Subcutaneous adipose tissue (tissue), 4 donors: ENCODE measurements around the gene LPIN3. TPM values are rescaled to one million over a fixed set of nuclear protein-coding genes. Genes with fewer than 3 reads are reported as not detected.

Experiments used
- total RNA-seq, 4 donors: library from RNA; depleted of rRNA; stranded (reverse); fragments of >200 nt; gene quantifications; one replicate each; pipeline ENCODE4 v1.1.0, GENCODE V29; 2016
- TF ChIP-seq, protein P1 (sequence below): fragments of 450-650 bp; IDR thresholded peaks from one replicate; pipeline ENCODE4 v1.5.1; 2016; ENCODE audit warnings: low read depth, mild to moderate bottlenecking, control low read depth, antibody characterized with exemption, moderate library complexity

LPIN3 gene
- total RNA-seq, 4 donors from 2014 or later: 18.4 to 32.8 (median 24.8) TPM

DNA sequence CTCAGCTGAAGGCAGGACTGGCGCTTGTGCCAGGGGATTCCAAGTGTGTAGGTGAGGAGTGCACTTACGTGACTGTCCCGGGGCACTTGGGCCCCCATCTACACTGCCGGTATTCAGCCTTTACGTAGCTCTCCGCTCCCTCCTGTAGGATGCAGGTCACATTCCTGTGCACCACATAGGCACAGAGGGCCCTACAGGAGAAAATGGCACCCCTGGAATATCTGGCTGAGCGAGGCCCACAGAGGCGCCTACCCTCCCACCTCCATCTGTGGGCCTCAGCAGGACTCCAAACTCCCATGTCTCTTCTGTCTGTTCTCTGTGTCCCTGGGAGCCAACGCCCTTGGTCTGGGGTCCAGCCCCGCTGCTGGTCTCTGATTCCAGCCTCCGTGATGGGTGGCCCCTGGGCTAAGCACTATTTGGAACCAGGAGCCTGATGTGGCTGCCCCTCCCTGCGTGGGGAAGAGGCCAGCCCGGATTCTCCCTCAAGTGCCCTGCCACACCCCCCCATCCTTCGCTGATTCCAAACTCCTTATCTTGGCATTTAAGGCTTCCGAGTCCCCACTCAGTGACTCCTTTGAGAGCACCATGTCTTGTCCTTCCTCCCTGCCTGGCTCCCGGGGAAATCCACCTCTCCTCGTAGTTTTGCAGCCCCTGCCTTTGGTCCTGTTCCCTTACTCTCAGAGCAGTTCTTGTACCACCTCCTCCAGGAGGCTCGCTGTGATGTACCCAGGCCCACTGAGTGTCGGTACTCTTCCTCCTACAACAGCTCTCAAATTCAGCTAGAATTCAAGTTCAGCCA, 24.5 kb downstream of the LPIN3 start:
- TF ChIP-seq, protein P1, sequence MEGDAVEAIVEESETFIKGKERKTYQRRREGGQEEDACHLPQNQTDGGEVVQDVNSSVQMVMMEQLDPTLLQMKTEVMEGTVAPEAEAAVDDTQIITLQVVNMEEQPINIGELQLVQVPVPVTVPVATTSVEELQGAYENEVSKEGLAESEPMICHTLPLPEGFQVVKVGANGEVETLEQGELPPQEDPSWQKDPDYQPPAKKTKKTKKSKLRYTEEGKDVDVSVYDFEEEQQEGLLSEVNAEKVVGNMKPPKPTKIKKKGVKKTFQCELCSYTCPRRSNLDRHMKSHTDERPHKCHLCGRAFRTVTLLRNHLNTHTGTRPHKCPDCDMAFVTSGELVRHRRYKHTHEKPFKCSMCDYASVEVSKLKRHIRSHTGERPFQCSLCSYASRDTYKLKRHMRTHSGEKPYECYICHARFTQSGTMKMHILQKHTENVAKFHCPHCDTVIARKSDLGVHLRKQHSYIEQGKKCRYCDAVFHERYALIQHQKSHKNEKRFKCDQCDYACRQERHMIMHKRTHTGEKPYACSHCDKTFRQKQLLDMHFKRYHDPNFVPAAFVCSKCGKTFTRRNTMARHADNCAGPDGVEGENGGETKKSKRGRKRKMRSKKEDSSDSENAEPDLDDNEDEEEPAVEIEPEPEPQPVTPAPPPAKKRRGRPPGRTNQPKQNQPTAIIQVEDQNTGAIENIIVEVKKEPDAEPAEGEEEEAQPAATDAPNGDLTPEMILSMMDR: no peak

DNA sequence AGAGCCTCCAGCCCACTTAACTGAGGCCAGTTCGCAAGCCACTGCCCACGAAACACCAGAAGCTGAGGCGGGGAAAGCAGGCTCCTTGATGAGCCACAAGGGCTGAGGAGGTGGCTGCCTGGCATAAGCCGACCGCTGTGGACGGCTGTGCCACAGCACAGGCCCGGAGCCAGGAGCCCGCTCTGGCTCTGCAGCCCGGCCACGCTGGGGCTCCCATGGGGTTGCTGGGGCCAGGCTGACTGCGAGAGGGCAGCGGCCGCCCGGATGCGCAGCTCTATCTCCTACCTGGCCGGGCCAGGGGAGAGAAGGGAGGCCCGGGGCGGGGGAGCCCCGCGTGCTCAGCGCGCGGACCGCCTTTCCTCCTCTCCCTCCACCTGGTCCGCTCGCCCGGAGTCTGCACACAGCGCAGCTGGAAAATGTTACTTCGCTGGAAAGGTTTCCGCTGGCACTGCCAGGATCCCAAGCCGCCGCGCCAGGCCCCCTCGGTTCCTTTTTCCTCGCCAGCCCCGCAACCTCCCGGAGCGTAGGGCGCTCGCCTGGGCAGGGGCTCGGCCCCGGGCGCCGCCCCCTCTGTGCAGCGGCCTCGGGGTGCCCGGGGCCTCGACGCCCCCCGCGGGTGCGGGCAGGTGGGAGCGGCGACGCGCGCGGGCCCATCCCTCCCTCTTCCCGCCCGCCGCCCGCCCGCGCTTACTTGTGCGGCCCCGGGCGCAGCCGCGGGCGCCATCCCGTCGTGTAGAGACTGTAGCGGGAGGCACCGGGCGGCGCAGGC, 25.3 kb downstream of the LPIN3 start:
- TF ChIP-seq, protein P1: no peak

DNA sequence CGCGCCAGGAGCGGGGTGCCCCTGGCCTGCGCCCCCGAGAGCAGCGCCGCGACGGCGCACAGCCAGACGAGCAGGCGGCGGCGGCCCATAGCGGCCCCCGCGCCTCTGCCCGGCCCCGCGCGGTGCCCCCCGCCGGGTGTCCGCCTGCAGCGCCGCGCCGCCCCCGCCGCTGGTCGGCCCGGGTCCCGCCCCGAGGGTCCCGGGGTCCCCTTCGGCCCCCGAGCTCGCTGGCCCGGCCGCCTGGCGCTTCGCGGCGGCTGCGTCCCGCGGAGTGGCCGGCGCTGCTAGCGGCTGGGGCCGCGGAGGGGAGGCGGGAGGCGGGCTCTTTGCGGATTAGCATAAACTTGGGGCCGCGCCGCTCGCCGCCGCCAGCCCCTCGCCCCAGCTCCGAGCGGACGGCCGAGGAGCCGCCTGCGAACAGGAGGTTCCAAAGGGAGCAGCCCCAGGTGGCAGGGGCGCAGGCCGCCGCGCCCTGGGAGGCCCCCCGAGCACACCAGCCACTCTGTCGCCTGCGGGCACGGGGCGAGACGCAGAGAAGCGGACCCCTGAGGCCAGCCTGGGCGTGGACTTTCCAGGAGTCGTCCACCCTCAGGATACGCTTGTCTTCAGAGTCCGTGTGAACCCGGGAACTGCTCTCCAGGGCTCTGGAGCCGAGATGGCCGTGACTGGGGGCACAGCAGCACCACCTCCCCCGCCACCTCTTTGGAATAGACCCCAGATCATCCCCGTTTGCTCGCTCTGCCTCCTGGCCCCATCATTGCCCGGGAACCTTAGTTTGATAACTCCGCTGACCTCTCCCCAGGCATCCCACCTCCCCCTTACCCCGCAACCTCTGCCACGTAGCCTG, 26.1 kb downstream of the LPIN3 start, which contains the start of gene EMILIN3:
TSS of gene EMILIN3 (minus strand) at position 273 of the 847 bp plus-strand sequence. CDS start at position 89, 184 bp downstream.
- TF ChIP-seq, protein P1: no peak

DNA sequence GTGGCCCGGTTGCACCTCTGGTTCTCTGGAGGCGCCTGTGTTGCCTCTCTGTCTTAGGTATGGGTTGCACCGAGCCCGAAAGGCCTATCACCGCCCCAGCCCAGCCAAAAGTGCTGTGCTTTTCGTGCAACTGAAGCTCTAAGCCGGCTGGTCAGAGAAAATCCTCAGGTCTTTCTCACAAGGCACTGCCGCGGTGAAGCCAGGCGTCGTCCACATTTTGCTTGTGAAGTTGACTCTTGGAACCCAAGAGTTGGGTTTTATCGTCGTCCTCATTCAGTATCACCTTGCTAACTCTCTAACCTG, 26.7 kb downstream of the LPIN3 start:
- TF ChIP-seq, protein P1: no peak

DNA sequence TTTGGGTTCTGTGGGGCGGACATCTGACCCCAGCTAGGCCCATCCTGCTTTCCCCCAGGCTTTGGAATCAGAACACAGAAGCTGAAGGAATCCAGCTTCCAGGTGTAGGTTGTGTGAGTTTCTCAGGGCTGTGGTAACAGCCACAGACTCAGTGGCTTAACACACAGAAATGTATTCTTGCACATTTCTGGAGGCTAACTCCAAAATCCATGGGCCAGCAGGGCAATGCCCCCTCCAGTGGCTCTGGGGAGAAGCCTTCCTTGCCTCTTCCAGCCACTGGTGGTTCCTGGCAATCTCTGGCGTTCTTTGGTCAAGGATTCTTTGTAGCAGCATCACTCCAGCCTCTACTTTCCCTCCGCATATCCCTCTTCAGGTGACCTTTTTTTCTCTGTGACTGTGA, 27.3 kb downstream of the LPIN3 start:
- TF ChIP-seq, protein P1: no peak

DNA sequence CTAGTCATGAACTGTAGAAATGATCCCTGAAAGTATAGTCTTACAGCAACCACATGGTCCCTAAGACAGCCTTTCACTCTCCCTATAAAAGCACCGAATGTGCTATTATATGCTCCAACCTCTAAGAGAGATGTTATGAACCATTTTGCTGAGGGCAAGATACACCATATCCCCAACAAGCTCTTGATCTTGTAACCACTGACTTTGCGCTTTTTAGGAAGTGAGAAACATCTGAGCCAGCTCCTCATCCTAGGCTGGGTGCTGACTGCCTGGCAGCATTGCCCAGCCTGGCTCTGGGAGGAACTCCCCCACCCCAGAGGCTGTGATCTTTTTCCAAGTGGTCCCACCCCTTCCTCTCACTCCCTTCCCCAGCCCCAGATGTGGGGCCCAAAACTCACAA, 29.1 kb downstream of the LPIN3 start:
- TF ChIP-seq, protein P1: no peak
